ENCODE measurements around the gene LMNTD2. TPM values are rescaled to one million over a fixed set of nuclear protein-coding genes. Genes with fewer than 3 reads are reported as not detected.
A peak's percentile ranks its signal among the peaks of the same experiment; 100 is the strongest.

The LMNTD2 gene
- total and polyA plus RNA-seq, 2 of the 13 experiments (the other 11 are each of a cell fraction or from before 2014, with no cell fraction given): 1.1 to 3.1 TPM

DNA sequence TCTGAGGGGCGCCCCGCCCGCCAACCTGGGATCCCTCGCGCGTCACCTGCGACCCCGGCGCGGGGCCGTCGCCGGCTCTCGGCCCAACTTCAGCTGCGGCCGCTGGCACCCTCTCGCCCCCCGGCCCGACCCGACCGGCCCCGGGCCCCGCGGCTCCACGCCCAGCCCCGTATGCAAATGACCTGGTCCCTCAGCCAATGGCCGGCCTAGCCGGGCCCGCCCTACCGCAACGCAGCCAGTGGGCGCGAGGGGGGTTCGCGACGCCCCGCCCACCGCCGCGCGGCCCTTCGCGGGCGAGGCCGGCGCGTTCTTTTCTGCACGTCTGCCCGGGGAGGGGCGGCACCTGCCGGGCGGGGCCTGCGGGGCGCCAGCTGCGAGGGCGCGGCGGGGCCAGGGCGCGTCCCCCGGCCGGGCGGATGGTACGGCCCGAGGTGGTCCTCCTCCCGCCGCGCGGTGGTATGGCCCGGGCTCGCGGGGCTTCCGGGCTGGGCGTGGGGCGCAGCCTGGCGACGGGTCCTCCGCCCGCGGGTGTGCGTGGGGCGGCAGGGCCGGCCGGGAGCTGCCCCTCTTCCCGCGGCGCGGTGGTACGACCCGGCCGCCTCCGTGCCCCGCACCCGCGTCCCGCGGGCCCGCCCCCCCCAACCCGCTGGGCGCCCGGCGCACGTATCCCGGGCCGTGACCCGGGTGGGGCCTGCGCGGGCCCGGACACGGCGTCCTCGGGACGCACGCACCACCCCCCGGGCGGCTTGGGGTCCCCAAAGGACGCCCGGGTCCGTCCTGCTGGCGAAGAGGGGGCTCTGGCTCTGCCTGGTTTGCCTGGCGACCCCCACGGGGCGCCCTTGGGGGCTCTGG lies 8.0 kb upstream of the LMNTD2 start (continued):
- TF ChIP-seq ZNF577 (CRISPR knock-in tag; IDR thresholded peaks at IDR 0.05; ENCODE audit: borderline replicate concordance, low read depth) (no peak), ZSCAN20 (CRISPR knock-in tag; IDR thresholded peaks at IDR 0.05; ENCODE audit: borderline replicate concordance) (no peak), IKZF1 (IDR thresholded peaks at IDR 0.05) (no peak), ZNF383 (CRISPR knock-in tag; IDR thresholded peaks at IDR 0.05; ENCODE audit: borderline replicate concordance) (no peak), ZNF296 (CRISPR knock-in tag; conservative IDR thresholded peaks at IDR 0.05) (no peak), ZNF644 (CRISPR knock-in tag; IDR thresholded peaks at IDR 0.05; ENCODE audit: low read depth) (no peak), ZHX2 (IDR thresholded peaks at IDR 0.05; ENCODE audit: low read depth) (no peak), ZHX2 (CRISPR knock-in tag; IDR thresholded peaks at IDR 0.05; ENCODE audit: borderline replicate concordance) (no peak), ZNF75D (CRISPR knock-in tag; IDR thresholded peaks at IDR 0.05; ENCODE audit: borderline replicate concordance) (no peak), NFYC (CRISPR knock-in tag; IDR thresholded peaks at IDR 0.05) (peak; percentile 80), KAT7 (CRISPR knock-in tag; IDR thresholded peaks at IDR 0.05; ENCODE audit: borderline replicate concordance) (no peak), PITX1 (CRISPR knock-in tag; IDR thresholded peaks at IDR 0.05) (no peak), ZNF280D (CRISPR knock-in tag; IDR thresholded peaks at IDR 0.05) (no peak), RXRA (CRISPR knock-in tag; IDR thresholded peaks at IDR 0.05) (no peak), ZNF235 (CRISPR knock-in tag; IDR thresholded peaks at IDR 0.05; ENCODE audit: borderline replicate concordance) (no peak), RXRB (CRISPR knock-in tag; IDR thresholded peaks at IDR 0.05; ENCODE audit: borderline replicate concordance) (no peak), GTF3A (CRISPR knock-in tag; conservative IDR thresholded peaks at IDR 0.05) (no peak), GABPB1 (CRISPR knock-in tag; IDR thresholded peaks at IDR 0.05) (no peak; the same call in none of the 2 replicates), DNMT1 (CRISPR knock-in tag; IDR thresholded peaks at IDR 0.05) (no peak), ZNF773 (CRISPR knock-in tag; IDR thresholded peaks at IDR 0.05; ENCODE audit: borderline replicate concordance) (no peak; the same call in 1 of the 2 replicates), ZMYM2 (CRISPR knock-in tag; IDR thresholded peaks at IDR 0.05) (no peak), ZNF670 (CRISPR knock-in tag; IDR thresholded peaks at IDR 0.05; ENCODE audit: borderline replicate concordance) (no peak), ZNF382 (CRISPR knock-in tag; IDR thresholded peaks at IDR 0.05; ENCODE audit: borderline replicate concordance) (no peak)

Data from HepG2 (cell line).